HepG2 (cell line): ENCODE data around the gene UBR3. TPM values are rescaled to one million over a fixed set of nuclear protein-coding genes. Genes with fewer than 3 reads are reported as not detected.

ENCODE experiments used
- CREBL2 ChIP-seq: sonication (generic); formaldehyde crosslinking; IDR thresholded peaks from 2 replicates; pipeline ENCODE4 v1.8.1; 2023; ENCODE audit warnings: missing genetic modification reagents, mild to moderate bottlenecking, borderline replicate concordance
- DBP ChIP-seq: sonication (generic); formaldehyde crosslinking; IDR thresholded peaks from 2 replicates; pipeline ENCODE4 v1.4.0; 2020; ENCODE audit warnings: missing genetic modification reagents; ENCODE audit errors: not compliant biosample characterization
- DNMT3B ChIP-seq: conservative IDR thresholded peaks from 2 replicates; pipeline ENCODE4 v1.6.1; 2016; ENCODE audit warnings: missing biosample characterization, control low read depth
- FOSL1 ChIP-seq: sonication (generic); formaldehyde crosslinking; IDR thresholded peaks from 2 replicates; pipeline ENCODE4 v1.9.0; 2021; ENCODE audit warnings: missing genetic modification reagents, borderline replicate concordance
- FOXP1 ChIP-seq, 2 experiments: fragments of 450-650 bp in 1 of 2; IDR thresholded peaks; 2 replicates each; pipeline ENCODE4 v1.6.1; 2017 to 2018; ENCODE audit warnings: antibody characterized with exemption in 1 of 2
- GABPA ChIP-seq, 2 experiments: IDR thresholded peaks; 2 replicates each; pipeline ENCODE4 v1.6.1; 2011 to 2016; ENCODE audit warnings: low read depth in 2 of 2, low read length in 1 of 2, missing biosample characterization in 1 of 2, missing genetic modification characterization in 1 of 2
- HIC2 ChIP-seq: sonication (generic); formaldehyde crosslinking; IDR thresholded peaks from 2 replicates; pipeline ENCODE4 v1.9.0; 2022; ENCODE audit warnings: low read depth, missing genetic modification reagents
- MIER3 ChIP-seq: IDR thresholded peaks from 2 replicates; pipeline ENCODE4 v1.6.1; 2016; ENCODE audit warnings: missing compliant biosample characterization, borderline replicate concordance
- PRMT3 ChIP-seq: sonication (generic); formaldehyde crosslinking; IDR thresholded peaks from 2 replicates; pipeline ENCODE4 v1.8.1; 2022; ENCODE audit warnings: low read depth, mild to moderate bottlenecking, moderate library complexity, missing genetic modification reagents, borderline replicate concordance
- SATB2 ChIP-seq: sonication (generic); formaldehyde crosslinking; IDR thresholded peaks from 2 replicates; pipeline ENCODE4 v1.5.0; 2020; ENCODE audit warnings: missing genetic modification reagents
- TSC22D2 ChIP-seq: sonication (generic); formaldehyde crosslinking; IDR thresholded peaks from 2 replicates; pipeline ENCODE4 v1.5.1; 2020; ENCODE audit warnings: missing genetic modification reagents, mild to moderate bottlenecking, borderline replicate concordance
- XBP1 ChIP-seq: sonication (generic); formaldehyde crosslinking; IDR thresholded peaks from 2 replicates; pipeline ENCODE4 v1.5.0; 2020; ENCODE audit warnings: missing genetic modification reagents
- ZFAT ChIP-seq: sonication (generic); formaldehyde crosslinking; conservative IDR thresholded peaks from 2 replicates; pipeline ENCODE4 v1.8.1; 2023; ENCODE audit warnings: missing genetic modification reagents, inconsistent platforms
- ZFP37 ChIP-seq: sonication (generic); formaldehyde crosslinking; IDR thresholded peaks from 2 replicates; pipeline ENCODE4 v1.4.0; 2020; ENCODE audit warnings: missing genetic modification reagents, borderline replicate concordance
- ZNF275 ChIP-seq: sonication (generic); formaldehyde crosslinking; IDR thresholded peaks from 2 replicates; pipeline ENCODE4 v1.8.0; 2022; ENCODE audit warnings: missing genetic modification reagents, mild to moderate bottlenecking, inconsistent platforms, borderline replicate concordance
- ZNF563 ChIP-seq: sonication (generic); formaldehyde crosslinking; IDR thresholded peaks from 2 replicates; pipeline ENCODE4 v1.8.0; 2022; ENCODE audit warnings: mild to moderate bottlenecking, moderate library complexity, missing genetic modification reagents
- ZNF570 ChIP-seq: sonication (generic); formaldehyde crosslinking; IDR thresholded peaks from 2 replicates; pipeline ENCODE4 v1.4.0; 2020; ENCODE audit warnings: mild to moderate bottlenecking, missing genetic modification reagents, borderline replicate concordance
- ZNF577 ChIP-seq: sonication (generic); formaldehyde crosslinking; IDR thresholded peaks from 2 replicates; pipeline ENCODE4 v1.4.0; 2020; ENCODE audit warnings: mild to moderate bottlenecking, low read depth, missing genetic modification reagents, borderline replicate concordance
- ZNF580 ChIP-seq: IDR thresholded peaks from 2 replicates; pipeline ENCODE4 v1.6.1; 2016; ENCODE audit warnings: low read depth, borderline replicate concordance
- ZNF672 ChIP-seq: sonication (generic); formaldehyde crosslinking; IDR thresholded peaks from 2 replicates; pipeline ENCODE4 v1.8.1; 2022; ENCODE audit warnings: missing genetic modification reagents
- ZNF747 ChIP-seq: sonication (generic); formaldehyde crosslinking; IDR thresholded peaks from 2 replicates; pipeline ENCODE4 v1.8.1; 2023; ENCODE audit warnings: missing genetic modification reagents, mild to moderate bottlenecking, borderline replicate concordance
- ZSCAN31 ChIP-seq: sonication (generic); formaldehyde crosslinking; IDR thresholded peaks from 2 replicates; pipeline ENCODE4 v1.5.0; 2020; ENCODE audit warnings: low read depth, mild to moderate bottlenecking, missing genetic modification reagents
- polyA plus RNA-seq, 8 experiments: library from polyadenylated mRNA; depleted of rRNA in 3 of 8; stranded (reverse) in 7 of 8; unstranded in 1 of 8; fragments of >200 nt; fragmentation: Illumina TruSeq in 4 of 8; extraction: Trizol in 4 of 8; gene quantifications; 2 replicates each; pipeline versions ENCODE4 v1.2.1 to v1.2.3, GENCODE V29; 2011 to 2016; ENCODE audit warnings: low read depth in 4 of 8, missing spikeins in 1 of 8, mixed read lengths in 1 of 8; ENCODE audit not compliant: insufficient read depth in 1 of 8
- total RNA-seq, 5 experiments: library from RNA; depleted of rRNA; stranded (reverse); fragments of >200 nt; fragmentation: Illumina TruSeq; extraction: Trizol; gene quantifications; 2 replicates each; pipeline ENCODE4 v1.2.3, GENCODE V29; 2016; ENCODE audit warnings: low read depth in 1 of 5

The UBR3 gene
- total and polyA plus RNA-seq, 2 of the 13 experiments (the other 11 are each of a cell fraction or from before 2014, with no cell fraction given): 15.1 to 28.0 TPM

- TF ChIP-seq HIC2 (CRISPR knock-in tag): no peak; the same call in 1 of the 2 replicates
- TF ChIP-seq DBP (CRISPR knock-in tag): peak; percentile 18
- TF ChIP-seq PRMT3 (CRISPR knock-in tag): no peak
- TF ChIP-seq ZNF577 (CRISPR knock-in tag): no peak
- TF ChIP-seq DNMT3B (CRISPR knock-in tag): no peak
- TF ChIP-seq ZNF580 (CRISPR knock-in tag): 0 out of 2 replicates have a peak, but pooled peaks have one; percentile 71
- no peak for TF ChIP-seq FOXP1 (IDR thresholded peaks at IDR 0.05)
- TF ChIP-seq FOXP1 (CRISPR knock-in tag; IDR thresholded peaks at IDR 0.05): no peak
- TF ChIP-seq CREBL2 (CRISPR knock-in tag): no peak; the same call in 1 of the 2 replicates
- no peak for TF ChIP-seq SATB2 (CRISPR knock-in tag)
- TF ChIP-seq ZNF563 (CRISPR knock-in tag): peak; percentile 98
- no peak; the same call in 1 of the 2 replicates for TF ChIP-seq XBP1 (CRISPR knock-in tag)
- no peak for TF ChIP-seq FOSL1 (CRISPR knock-in tag)
- TF ChIP-seq ZNF570: no peak
- peak; percentile 83 for TF ChIP-seq ZSCAN31 (CRISPR knock-in tag)
- TF ChIP-seq GABPA (IDR thresholded peaks at IDR 0.05; ENCODE audit: low read depth, low read length): peak; percentile 34; the same call in 1 of the 2 replicates
- peak; percentile 47 for TF ChIP-seq GABPA (CRISPR knock-in tag; IDR thresholded peaks at IDR 0.05; ENCODE audit: low read depth)
- TF ChIP-seq ZNF275 (CRISPR knock-in tag): peak; percentile 63; the same call in 1 of the 2 replicates
- no peak for TF ChIP-seq ZFAT
- TF ChIP-seq ZNF747 (CRISPR knock-in tag): peak; percentile 43; the same call in 1 of the 2 replicates
- no peak for TF ChIP-seq ZNF672 (CRISPR knock-in tag)
- TF ChIP-seq ZFP37: no peak
- peak; percentile 66 for TF ChIP-seq MIER3 (CRISPR knock-in tag)
- TF ChIP-seq TSC22D2: no peak
These were observed 28.3 kb upstream of the UBR3 start, which contains the start of gene SSB (continued) for GRCh38 chr2:169798718-169799592.
